GM04504 (cell line): ENCODE data around the gene CLNK.

ENCODE experiments used
- DNase-seq: peaks from one replicate; pipeline ENCODE4 v3.0.0-alpha.2; 2012; ENCODE audit warnings: low read depth

The CLNK gene

DNA sequence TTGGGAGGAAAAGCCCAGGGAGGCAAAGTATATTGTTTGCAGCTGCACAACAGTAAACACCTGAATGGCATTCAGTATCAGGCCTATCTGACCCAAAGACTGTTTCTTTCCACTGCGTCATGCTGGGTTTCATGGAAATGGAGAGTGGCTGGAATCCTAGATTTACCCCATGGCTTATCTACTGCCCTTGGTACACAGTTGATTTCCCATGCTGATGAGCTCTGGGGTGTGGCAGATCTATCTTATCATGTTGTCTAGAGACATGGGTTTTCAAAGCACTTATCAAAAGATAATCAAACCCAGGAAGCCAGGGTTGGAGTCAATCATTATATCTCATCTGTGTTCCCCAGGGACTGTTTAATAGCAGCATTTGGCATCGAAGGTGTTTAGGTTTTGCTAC lies 72.1 kb downstream of the CLNK start:
- no peak for DNase-seq

DNA sequence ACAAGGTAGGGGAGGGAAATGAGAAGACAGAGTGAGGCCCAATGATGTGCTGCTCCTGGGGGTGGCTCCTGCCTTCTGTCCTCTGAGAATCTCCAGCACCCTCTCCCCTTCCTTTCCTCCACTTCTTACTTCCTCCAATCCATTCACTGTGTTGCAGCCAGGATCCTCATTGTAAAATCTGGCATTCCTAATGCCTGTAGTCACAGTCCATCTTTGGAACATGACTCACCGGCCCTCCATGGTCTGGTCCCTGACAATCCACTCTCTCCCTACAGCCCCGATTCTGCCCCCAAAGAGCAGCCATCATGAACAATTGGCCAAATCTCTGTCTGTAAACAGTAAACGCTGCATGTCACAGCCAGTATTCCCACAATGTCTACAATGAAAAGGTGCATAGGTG lies 72.9 kb downstream of the CLNK start:
- DNase-seq: no peak

DNA sequence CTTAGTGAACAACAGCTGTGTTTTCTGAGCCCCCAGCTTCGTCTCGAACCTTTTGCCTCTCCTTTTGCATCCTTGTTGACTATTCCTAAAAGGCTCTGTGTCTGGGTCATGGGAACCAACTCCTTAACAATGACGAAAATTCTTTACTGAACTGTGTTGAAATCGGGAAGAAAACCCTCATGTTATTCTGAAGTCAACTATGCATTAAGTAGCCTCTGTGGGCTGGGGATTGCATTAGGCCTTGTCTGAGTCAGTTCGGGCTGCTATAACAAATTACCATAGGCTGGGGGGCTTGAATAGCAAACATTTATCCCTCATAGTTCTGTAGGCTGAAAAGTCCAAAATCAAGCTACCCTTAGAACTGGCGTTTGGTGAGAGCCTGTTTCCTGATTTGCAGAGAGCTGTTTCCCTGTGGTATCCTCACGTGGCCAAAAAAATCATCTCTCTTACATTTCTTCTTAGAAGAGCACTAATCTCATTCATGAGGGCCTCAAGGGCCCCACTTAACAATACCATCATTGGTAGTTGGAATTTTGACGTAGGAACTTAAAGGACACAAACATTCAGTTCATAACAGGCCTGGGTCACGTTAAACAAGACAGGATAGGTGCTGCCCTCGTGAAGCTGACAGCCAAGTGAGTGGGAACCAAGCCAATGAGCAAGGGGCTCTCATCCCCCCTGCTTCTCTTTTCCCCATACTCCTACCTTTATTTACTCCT lies 75.9 kb downstream of the CLNK start:
- no peak for DNase-seq

DNA sequence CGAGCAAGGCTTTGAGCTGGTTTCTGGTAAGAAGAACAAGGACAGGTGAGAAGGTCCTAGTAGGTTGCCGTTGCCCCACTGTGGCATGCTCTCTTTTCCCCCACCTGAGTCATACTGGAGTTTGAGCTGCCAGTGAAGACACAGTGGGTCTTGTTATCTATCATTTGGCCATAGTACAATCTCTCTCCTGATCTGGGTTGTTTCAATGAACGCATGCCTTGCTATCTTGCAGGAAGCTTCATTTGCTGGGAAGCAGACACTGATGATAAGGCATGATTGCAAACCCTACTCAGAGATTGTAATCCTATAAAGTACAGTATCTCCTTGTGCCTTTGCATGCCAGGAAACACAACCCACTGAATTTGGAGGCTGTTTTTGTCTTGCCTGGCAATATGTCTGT lies 77.4 kb downstream of the CLNK start:
- DNase-seq: no peak

DNA sequence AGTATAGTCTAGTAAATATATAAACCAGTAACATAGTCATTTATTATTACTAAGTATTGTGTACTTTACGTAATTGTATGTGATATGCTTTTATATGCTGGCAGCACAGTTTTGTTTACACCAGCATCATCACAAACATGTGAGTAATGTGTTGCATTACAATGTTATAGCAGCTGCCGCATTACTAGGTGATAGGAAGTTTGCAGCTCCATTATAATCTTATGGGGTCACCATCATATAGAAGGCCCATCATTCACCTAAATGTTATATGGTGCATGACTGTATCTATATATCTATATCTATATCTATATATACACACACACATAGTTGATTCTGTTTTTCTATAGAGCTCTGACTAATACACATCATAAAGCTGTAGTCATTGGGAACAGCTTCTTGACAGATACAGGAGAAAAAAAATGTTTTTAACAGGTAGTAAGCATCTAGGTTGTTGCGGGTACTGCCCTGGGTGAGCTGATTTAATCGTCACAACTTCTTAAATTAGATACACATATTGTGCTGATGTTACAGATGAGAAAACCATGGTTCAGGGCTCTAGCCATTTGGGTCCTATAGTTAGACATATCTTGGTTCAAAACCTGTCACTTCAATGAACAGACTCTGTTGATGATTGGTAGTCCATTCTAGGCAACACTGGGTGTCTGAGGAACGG lies 77.9 kb downstream of the CLNK start:
- no peak for DNase-seq

DNA sequence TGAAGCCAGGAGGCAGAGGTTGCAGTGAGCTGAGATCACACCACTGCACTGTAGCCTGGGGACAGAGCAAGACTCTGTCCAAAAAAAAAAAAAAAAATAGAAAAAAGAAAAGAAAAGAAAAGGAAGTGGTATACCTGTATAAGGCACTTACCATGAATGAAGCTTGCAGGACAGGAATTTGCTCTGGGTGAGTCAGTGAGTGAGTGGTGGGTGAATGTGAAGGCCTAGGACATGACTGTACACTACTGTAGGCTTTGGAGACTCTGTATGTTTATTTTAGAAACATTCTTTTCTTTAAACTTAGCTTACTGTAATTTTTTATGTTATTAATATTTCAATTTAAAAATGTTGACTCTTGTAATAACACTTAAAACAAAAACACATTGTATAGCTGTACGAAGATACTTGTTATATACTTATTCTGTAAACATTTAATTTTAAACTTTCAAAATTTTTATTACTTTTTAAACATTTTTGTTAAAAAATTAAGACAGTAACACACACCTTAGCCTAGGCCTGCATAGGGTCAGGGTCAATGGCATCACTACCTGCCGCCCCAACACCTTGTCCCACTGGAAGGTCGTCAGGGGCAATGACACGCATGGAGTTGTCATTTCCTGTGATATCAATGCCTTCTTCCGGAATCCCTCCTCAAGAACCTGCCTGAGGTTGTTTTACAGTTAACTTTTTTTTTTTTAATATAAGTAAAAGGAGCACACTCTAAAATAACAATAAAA lies 78.7 kb downstream of the CLNK start:
- no peak for DNase-seq

DNA sequence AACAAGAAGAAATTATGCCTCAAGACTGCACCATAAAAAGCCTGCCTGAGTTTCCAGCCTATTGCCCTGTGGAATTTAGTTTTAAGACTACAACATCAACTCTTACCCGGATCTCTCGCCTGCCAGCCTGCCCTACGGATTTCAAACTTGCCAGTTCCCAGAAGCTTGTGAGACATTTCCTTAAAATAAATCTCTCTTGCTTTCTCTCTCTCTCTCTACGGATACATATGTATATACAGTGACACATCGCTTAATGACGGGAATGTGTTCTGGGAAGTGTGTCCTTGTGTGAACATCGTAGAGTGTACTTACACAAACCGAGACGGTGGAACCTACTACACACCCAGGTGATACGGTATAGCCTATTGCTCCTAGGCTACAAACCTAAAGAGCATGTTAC lies 79.5 kb downstream of the CLNK start:
- DNase-seq: no peak

DNA sequence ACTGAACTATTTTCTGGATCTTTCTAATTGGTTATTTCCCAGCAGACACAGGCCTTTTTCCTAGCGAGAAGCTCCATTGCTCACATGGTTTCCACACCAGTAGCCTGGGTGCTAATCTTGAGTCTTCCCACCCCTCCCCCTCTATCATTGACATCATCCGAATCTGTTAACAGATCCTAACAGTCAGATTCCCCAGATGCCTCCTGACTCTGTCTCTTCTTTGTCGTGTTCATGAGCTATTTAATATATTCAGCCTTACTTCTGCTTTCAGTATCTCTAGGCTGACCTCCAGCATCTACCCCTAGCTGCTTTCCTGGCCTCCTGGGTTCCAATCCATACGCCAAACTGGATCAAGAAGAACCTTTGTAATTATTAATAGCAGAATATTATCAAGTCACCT lies 85.0 kb downstream of the CLNK start:
- DNase-seq: no peak

DNA sequence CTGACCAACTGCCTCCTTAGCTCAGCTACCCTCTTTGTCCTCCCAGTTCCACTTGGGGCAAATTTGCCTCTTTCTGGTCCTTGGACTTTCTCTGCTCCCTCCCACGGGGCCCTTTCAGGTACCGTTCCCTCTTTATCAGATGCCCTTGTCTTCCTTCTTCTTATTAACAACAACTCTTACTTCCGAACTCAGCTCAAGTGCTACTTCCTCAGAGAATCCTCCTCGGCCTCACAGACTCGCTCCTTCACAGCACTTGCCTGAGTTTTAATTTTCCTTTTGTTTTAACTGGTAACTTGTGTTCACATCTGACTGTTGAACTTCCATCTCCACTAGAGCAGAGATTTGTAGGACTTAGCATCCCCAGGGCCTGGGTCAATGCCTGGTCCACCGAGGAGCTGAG lies 85.7 kb downstream of the CLNK start:
- no peak for DNase-seq

DNA sequence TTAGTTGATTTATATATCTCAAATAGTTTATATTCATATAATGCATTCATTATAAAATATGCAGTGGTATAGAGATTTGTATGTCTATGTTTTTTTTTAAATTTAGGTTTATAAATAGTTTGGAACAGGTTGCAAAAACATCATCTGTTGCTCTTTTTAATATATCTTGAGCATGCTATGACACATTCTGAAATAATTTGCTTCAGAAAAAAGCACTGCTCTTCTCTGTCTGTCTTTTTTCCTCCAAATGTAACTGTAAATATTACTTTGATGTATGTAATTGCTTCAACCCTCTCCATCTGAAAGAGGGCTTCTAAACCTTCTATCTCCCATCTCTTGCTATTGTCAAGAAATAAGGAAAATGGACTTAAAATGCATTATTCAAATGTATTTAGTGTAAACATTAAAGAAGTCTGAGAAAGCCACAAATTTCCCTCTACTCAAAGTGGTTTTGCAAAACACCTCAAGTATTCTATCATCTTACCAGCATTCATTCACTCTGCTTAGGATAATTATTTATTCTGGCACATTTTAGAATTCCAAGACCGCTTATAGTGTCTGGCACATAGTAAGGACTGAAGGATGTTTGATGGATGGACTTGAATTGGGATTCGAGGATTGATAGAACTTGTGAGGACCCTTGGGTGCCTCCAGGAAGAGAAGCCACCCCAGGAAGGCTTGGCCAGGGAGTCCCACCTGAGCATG lies 87.8 kb downstream of the CLNK start:
- DNase-seq: no peak

DNA sequence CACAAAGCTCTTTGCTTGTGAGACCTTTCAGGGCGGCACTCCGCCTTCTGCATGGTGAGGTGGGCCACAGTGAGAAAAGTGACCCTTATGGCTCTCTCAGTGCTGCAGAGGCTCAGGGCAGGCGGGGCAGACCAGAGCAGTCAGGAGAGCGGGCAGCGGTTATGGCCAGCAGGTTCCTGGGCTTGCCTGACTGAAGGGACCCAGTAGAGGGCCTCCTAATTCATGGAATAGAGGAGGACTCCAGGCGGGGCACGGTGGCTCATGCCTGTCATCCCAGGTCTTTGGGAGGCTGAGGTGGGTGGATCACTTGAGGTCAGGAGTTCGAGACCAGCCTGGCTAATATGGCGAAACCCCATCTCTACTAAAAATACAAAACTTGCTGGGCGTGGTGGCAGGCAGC lies 91.4 kb downstream of the CLNK start:
- DNase-seq: no peak

DNA sequence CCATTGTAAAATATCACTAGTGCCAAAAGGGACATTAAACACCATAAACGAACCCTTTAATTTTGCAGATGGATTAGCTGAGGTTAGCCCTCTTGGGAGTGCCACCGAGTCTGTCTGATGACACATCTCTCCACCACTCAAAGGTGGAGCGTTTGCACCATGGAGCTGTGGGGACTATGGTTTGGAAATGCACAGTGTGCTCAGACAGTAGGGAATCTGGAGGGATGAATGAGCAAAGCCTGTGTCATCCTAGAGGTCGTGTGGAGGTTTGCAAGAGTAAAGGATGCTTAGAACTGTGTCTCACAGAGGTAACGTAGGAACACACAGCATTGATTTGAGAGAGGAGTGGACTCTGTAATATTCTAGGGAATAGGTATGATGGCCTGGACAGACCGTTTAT lies 93.7 kb downstream of the CLNK start:
- no peak for DNase-seq

DNA sequence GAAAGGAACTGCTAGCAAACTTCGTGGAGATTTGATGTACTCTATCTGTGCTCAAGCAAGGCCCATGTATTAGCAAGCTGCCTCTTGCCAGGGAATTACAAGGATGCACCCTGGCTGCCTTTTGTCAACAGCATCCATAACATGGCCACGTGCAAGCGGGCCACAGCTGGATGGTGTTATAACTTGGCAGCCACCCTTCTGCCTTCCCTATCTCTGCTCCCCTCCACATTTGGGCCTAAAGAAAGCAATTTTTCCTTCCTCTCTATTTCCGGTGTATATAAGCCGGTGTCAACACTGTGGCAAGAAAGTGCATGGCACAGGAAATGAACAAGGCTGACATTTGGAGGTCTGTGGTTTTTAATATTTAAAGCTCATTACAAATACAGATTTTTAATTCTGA lies 94.8 kb downstream of the CLNK start:
- no peak for DNase-seq

DNA sequence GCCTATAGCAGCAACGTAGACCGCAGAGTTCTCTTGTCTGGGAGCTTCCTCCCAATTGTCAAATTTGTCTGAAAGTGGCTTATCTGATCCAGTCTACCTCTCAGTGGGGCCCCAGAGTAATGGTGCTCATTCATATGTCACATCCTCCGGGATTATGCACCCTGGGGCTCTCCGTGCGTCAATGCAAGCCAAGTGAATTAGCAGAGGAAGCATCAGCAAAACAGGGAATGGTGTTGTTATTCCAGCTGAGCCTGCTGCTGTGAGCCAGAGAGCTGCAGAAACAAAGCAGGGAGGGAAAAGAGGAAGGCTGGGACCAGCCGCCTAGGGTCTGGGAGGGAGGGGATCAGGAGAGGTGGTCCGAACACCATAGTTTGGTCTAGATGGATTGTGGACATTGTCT lies 95.2 kb downstream of the CLNK start:
- no peak for DNase-seq

DNA sequence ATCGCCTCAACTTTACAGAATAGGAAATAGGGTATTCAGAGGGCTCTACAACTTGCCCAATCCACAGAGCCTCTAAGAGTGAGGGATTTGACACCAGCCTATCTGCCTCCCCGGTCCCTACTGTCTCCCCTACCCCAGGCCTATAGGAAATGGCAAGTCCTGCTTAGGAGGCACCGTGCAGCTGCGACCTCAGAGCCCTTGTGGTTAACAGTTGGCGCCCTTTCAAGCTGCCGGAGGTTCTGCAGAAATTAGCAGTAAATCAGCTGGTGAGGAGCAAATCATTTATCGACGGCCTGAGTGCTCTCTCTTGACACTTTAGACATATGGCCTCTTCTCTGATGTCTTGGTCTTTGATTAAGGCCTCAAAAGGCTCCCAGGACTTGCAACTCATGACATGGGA lies 96.9 kb downstream of the CLNK start:
- DNase-seq: no peak

DNA sequence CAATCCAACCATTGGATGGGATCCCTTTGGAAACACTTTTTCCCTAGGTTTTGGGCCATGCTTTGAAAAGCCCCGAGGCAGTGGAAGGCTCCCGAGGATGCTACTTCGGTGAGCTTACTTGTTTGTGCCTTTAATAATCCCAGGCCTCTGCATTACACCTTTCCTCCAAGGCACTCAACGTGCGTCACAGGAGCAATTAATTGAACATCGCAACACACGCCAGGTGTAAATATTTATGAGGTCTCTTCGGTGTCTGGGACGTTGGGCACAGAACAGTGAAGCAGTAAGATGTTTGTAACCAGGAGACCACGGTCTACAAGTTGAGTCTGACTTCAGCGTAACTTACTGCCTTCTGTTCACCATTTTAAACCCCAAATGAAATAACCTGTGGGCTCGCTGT lies 97.3 kb downstream of the CLNK start:
- DNase-seq: no peak

DNA sequence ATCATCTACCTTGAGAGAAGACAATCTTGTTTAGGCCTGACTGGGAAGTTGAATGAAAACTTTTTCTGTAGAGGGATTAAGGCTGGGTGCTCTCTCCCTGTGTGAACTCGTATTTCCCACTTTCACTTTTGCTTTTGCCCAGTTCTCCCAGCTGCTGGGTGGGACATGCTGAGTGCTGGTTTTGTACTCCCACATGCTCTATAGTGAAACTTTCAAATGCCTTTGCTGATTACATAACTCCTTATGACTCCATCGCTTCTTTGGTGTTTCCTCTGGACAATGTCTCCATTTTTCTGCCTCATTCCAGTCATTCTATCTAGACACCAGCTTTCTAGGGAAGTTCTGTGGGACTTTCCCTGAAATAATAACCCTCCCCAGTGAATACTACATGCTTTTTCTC lies 100.5 kb downstream of the CLNK start:
- no peak for DNase-seq

DNA sequence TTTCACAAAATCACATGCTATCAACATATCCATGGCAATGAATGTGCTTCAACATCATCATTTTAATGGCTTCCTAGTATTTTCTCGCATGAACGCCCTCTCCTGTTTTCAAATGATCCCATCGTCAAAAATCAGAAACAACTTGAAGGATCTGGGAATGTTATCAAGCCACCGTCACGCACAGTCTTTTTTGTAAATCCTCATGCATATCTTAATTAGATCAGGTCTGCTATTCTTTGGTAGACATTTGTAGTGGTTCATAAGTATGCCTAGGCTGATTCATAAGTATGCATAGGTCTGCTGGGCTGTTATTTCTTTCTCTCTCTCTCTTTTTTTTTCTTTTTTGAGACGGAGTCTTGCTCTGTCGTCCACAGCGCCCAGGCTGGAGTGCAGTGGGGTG lies 101.6 kb downstream of the CLNK start:
- no peak for DNase-seq

DNA sequence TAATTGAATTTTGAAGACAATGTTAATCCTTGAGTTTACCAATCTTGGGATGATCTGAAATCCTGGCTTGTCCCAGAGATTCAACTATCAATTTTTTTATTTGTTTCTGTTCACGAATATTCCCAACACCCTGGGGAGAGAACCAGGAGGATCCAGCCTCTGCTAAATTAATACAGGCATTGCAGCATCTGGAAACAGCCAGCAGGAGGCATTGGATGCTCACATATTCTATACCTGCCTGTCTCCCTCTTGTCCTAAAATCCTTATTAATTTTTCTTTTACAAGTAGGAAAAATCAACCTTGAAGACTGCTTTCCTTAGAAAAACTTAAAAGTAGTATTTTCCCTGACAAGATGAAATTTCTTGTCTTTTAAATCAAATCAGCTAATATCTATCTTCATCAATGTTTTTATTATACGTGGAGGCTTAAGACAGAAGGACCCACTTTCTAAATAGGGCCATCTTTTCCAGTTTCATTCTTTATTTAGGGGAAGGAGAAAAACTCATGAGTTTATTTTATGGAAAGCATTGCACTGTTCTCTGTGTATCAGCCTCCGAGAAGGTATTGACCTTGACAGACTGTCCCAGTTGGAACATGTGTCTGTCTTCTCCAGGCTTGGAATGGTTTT lies 102.4 kb downstream of the CLNK start:
- no peak for DNase-seq

DNA sequence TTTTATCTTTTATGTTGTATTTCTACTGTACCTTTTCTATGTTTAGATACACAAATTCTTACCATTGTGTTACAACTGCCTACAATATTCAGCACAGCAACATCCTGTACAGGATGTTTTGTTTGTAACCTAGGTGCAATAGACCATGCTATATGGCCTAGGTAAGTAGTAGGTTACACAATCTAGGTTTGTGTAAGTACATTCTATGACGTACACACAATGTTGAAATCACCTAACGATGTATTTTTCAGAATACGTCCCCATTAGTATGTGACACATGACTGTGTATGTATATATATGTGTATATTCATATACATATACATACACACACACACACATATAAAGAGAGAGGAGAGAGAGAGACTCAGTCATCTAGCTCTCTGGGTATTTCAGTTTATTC lies 103.5 kb downstream of the CLNK start:
- DNase-seq: no peak

DNA sequence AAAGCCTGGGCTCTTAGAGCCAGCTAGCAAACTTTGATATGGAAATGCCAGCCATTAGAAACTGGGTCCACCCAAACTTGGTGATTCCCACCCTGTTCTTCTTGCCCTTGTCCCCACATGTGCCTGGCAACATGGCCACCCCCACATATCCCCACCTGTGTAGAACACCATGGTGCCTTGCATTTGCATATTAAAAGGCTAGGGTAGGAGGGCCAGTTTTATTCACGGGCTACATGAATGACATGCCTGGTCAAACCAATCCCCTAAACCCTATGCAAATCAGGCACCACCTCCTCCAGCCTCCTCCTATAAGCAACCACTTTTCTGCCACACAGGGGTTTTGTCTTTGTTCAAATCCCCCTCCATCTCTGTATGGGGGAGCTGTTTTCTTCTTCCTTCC lies 104.9 kb downstream of the CLNK start:
- DNase-seq: no peak
